Liver (tissue), 9 donors: ENCODE measurements around the gene CELF2. TPM values are rescaled to one million over a fixed set of nuclear protein-coding genes. Genes with fewer than 3 reads are reported as not detected.

Source experiments
- DNase-seq: peaks from one replicate; pipeline ENCODE4 v3.0.0-alpha.2; 2017; ENCODE audit warnings: low spot score
- H3K27ac ChIP-seq, 2 donors: one replicate each; pipeline ENCODE4 v1.7.0; 2013; ENCODE audit warnings: inconsistent platforms in 2 of 2, low read length in 2 of 2, control low read depth in 1 of 2, low read depth in 1 of 2, mild to moderate bottlenecking in 1 of 2
- H3K27me3 ChIP-seq, 4 donors: one replicate each; pipeline versions ENCODE4 v1.6.1 to v1.7.0; 2013; ENCODE audit warnings: low read length in 3 of 4, inconsistent platforms in 1 of 4, mild to moderate bottlenecking in 1 of 4, moderate library complexity in 1 of 4; ENCODE audit not compliant: control insufficient read depth in 4 of 4, insufficient read depth in 4 of 4
- H3K36me3 ChIP-seq, 4 donors: one replicate each; pipeline versions ENCODE4 v1.6.1 to v1.7.0; 2013; ENCODE audit warnings: low read length in 3 of 4, mild to moderate bottlenecking in 3 of 4, low read depth in 1 of 4, moderate library complexity in 1 of 4; ENCODE audit not compliant: control insufficient read depth in 4 of 4, insufficient read depth in 3 of 4
- H3K4me1 ChIP-seq, 4 donors: one replicate each; pipeline versions ENCODE4 v1.6.1 to v1.7.0; 2013; ENCODE audit warnings: low read length in 3 of 4, mild to moderate bottlenecking in 3 of 4, moderate library complexity in 1 of 4; ENCODE audit not compliant: control insufficient read depth in 4 of 4, insufficient read depth in 4 of 4
- H3K4me3 ChIP-seq, 3 donors: one replicate each; pipeline versions ENCODE4 v1.6.1 to v1.7.0; 2013; ENCODE audit warnings: low read length in 3 of 3, control low read depth in 1 of 3, low read depth in 1 of 3, mild to moderate bottlenecking in 1 of 3
- H3K9ac ChIP-seq, 2 donors: one replicate each; pipeline ENCODE4 v1.7.0; 2013; ENCODE audit warnings: low read length in 2 of 2, mild to moderate bottlenecking in 2 of 2, moderate library complexity in 2 of 2, control low read depth in 1 of 2, low read depth in 1 of 2
- H3K9me3 ChIP-seq, 4 donors: one replicate each; pipeline versions ENCODE4 v1.6.1 to v1.7.0; 2013; ENCODE audit warnings: low read length in 3 of 4; ENCODE audit not compliant: control insufficient read depth in 4 of 4
- EGR1 ChIP-seq, 2 donors: IDR thresholded peaks; 2 replicates each; pipeline ENCODE4 v1.6.1; 2016 to 2018; ENCODE audit warnings: antibody characterized with exemption in 2 of 2, low read depth in 2 of 2
- FOXA1 ChIP-seq: IDR thresholded peaks from 2 replicates; pipeline ENCODE4 v1.6.1; 2016; ENCODE audit warnings: antibody characterized with exemption
- FOXA2 ChIP-seq: IDR thresholded peaks from 2 replicates; pipeline ENCODE4 v1.6.1; 2016; ENCODE audit warnings: antibody characterized with exemption
- HNF4G ChIP-seq: IDR thresholded peaks from 2 replicates; pipeline ENCODE4 v1.6.1; 2016; ENCODE audit warnings: antibody characterized with exemption
- JUND ChIP-seq, 2 donors: IDR thresholded peaks; 2 replicates each; pipeline ENCODE4 v1.6.1; 2016; ENCODE audit warnings: antibody characterized with exemption in 2 of 2
- MAX ChIP-seq: IDR thresholded peaks from 2 replicates; pipeline ENCODE4 v1.6.1; 2016; ENCODE audit warnings: antibody characterized with exemption
- NR2F2 ChIP-seq: IDR thresholded peaks from 2 replicates; pipeline ENCODE4 v1.6.1; 2016; ENCODE audit warnings: antibody characterized with exemption
- RAD21 ChIP-seq, 2 donors: IDR thresholded peaks; 2 replicates each; pipeline ENCODE4 v1.6.1; 2016; ENCODE audit warnings: antibody characterized with exemption in 2 of 2, mild to moderate bottlenecking in 2 of 2
- RXRA ChIP-seq, 2 donors: IDR thresholded peaks; 2 replicates each; pipeline ENCODE4 v1.6.1; 2017 to 2018; ENCODE audit warnings: antibody characterized with exemption in 2 of 2, mild to moderate bottlenecking in 1 of 2
- SP1 ChIP-seq: IDR thresholded peaks from 2 replicates; pipeline ENCODE4 v1.6.1; 2018; ENCODE audit warnings: antibody characterized with exemption, mild to moderate bottlenecking
- YY1 ChIP-seq: IDR thresholded peaks from 2 replicates; pipeline ENCODE4 v1.6.1; 2016; ENCODE audit warnings: antibody characterized with exemption, mild to moderate bottlenecking
- ZBTB33 ChIP-seq: IDR thresholded peaks from 2 replicates; pipeline ENCODE4 v1.6.1; 2016; ENCODE audit warnings: antibody characterized with exemption
- WGBS: extraction: QIAGEN DNeasy Blood & Tissue Kit; methylation state at CpG from one replicate; pipeline ENCODE4 v1.1.7; 2013; 5-methylcytosine and 5-hydroxymethylcytosine counted together
- polyA plus RNA-seq, 2 donors: library from polyadenylated mRNA; stranded (reverse) in 1 of 2; unstranded in 1 of 2; fragments of 200-250 nt in 1 of 2; fragments of >200 nt in 1 of 2; fragmentation: Nextera tagmentation in 1 of 2; extraction: Ambion mirVana in 1 of 2; gene quantifications; one replicate each; pipeline versions ENCODE4 v1.2.1 to v1.2.3, GENCODE V29; 2013 to 2015
- total RNA-seq, 2 donors: library from RNA; depleted of rRNA; stranded (reverse); fragments of >200 nt; gene quantifications; one replicate each; pipeline ENCODE4 v1.2.3, GENCODE V29; 2014
- TF ChIP-seq, protein P1 (sequence below): fragments of 150-350 bp; IDR thresholded peaks from 2 replicates; pipeline ENCODE4 v1.5.1; 2017; ENCODE audit warnings: improper control_type of control experiment, low read depth, low read length; ENCODE audit not compliant: missing input control
- TF ChIP-seq, protein P2 (sequence below): IDR thresholded peaks from 2 replicates; pipeline ENCODE4 v1.6.1; 2016; ENCODE audit warnings: antibody characterized with exemption, mild to moderate bottlenecking
- donor health status: healthy.
- donor health status: healthy.
- donor health status: healthy.
- donor health status: healthy.
- donor health status: healthy.

CELF2 gene
- total and polyA plus RNA-seq, 4 donors, result 1.4 to 8.5 (median 5.6) TPM

DNA sequence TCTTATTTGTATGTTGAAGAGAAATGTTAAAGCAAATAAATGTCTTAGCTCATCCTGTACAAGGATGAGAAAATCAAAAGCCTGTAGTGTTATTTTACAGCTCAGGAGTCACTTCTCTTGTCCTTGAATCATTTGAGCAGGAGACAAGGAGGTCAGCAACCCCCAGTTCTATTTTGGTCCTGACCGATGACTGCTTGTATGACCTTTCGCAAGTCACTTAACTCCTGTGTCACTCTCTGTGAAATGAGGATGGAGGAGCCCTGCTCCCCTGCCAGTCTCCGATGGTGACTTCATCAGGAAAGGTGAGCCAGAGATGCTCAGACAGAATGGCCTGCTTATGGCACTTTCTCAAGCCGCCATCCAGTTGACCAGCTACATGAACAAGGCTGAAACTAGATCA is 101.0 kb downstream of the CELF2 start:
- no peak for TF ChIP-seq MAX
- TF ChIP-seq RAD21 (IDR thresholded peaks at IDR 0.05), result no peak
- TF ChIP-seq, protein P1, sequence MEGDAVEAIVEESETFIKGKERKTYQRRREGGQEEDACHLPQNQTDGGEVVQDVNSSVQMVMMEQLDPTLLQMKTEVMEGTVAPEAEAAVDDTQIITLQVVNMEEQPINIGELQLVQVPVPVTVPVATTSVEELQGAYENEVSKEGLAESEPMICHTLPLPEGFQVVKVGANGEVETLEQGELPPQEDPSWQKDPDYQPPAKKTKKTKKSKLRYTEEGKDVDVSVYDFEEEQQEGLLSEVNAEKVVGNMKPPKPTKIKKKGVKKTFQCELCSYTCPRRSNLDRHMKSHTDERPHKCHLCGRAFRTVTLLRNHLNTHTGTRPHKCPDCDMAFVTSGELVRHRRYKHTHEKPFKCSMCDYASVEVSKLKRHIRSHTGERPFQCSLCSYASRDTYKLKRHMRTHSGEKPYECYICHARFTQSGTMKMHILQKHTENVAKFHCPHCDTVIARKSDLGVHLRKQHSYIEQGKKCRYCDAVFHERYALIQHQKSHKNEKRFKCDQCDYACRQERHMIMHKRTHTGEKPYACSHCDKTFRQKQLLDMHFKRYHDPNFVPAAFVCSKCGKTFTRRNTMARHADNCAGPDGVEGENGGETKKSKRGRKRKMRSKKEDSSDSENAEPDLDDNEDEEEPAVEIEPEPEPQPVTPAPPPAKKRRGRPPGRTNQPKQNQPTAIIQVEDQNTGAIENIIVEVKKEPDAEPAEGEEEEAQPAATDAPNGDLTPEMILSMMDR, result no peak
- TF ChIP-seq ZBTB33, result no peak
- TF ChIP-seq SP1, result no peak
- TF ChIP-seq YY1, result no peak
- Histone ChIP-seq H3K9me3 (no peaks in the 10 kb centered on the region), H3K27me3 (peaks cover 0 to 1% (median 0%) of the 10 kb centered on the region in 4 donors), H3K36me3 (no peaks in the 10 kb centered on the region), H3K27ac (no peak overlapping the region), H3K9ac (no peak overlapping the region), H3K4me3 (no peak overlapping the region), H3K4me1 (no peaks in the 10 kb centered on the region)
- whole genome bisulfite sequencing, result 76% methylated on average over 4 of the region's 4 CpGs
- DNase-seq, result no peak

GRCh38 chr10:11119843-11120242 is 102.2 kb downstream of the CELF2 start:
- Histone ChIP-seq H3K4me3 (no peak overlapping the region), H3K27me3 (peaks cover 0 to 1% (median 0%) of the 10 kb centered on the region in 4 donors), H3K4me1 (no peaks in the 10 kb centered on the region), H3K27ac (no peak overlapping the region), H3K9me3 (no peaks in the 10 kb centered on the region), H3K9ac (no peak overlapping the region), H3K36me3 (no peaks in the 10 kb centered on the region)
- 78% methylated on average over 7 of the region's 7 CpGs for WGBS
- no peak for TF ChIP-seq SP1
- TF ChIP-seq FOXA1, result no peak
- TF ChIP-seq FOXA2, result no peak
- TF ChIP-seq NR2F2, result no peak
- TF ChIP-seq RXRA (IDR thresholded peaks at IDR 0.05), result no peak
- TF ChIP-seq, protein P1, result no peak
- no peak for TF ChIP-seq JUND (IDR thresholded peaks at IDR 0.05)
- TF ChIP-seq HNF4G, result no peak
- TF ChIP-seq, protein P2, sequence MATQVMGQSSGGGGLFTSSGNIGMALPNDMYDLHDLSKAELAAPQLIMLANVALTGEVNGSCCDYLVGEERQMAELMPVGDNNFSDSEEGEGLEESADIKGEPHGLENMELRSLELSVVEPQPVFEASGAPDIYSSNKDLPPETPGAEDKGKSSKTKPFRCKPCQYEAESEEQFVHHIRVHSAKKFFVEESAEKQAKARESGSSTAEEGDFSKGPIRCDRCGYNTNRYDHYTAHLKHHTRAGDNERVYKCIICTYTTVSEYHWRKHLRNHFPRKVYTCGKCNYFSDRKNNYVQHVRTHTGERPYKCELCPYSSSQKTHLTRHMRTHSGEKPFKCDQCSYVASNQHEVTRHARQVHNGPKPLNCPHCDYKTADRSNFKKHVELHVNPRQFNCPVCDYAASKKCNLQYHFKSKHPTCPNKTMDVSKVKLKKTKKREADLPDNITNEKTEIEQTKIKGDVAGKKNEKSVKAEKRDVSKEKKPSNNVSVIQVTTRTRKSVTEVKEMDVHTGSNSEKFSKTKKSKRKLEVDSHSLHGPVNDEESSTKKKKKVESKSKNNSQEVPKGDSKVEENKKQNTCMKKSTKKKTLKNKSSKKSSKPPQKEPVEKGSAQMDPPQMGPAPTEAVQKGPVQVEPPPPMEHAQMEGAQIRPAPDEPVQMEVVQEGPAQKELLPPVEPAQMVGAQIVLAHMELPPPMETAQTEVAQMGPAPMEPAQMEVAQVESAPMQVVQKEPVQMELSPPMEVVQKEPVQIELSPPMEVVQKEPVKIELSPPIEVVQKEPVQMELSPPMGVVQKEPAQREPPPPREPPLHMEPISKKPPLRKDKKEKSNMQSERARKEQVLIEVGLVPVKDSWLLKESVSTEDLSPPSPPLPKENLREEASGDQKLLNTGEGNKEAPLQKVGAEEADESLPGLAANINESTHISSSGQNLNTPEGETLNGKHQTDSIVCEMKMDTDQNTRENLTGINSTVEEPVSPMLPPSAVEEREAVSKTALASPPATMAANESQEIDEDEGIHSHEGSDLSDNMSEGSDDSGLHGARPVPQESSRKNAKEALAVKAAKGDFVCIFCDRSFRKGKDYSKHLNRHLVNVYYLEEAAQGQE, result no peak
- no peak for TF ChIP-seq EGR1 (IDR thresholded peaks at IDR 0.05; ENCODE audit: low read depth in 2 of 2)
- TF ChIP-seq MAX, result no peak
- TF ChIP-seq ZBTB33, result no peak
- no peak for TF ChIP-seq RAD21 (IDR thresholded peaks at IDR 0.05)
- no peak for DNase-seq
